ENCODE measurements around the gene HMCN1.
"Not testable (repeated sequence)": the region's sequence is repeated elsewhere in the genome, so short reads cannot be mapped to it uniquely, and the experiment has no call there.

HMCN1 gene

GRCh38 chr1:186125511-186125910, 391.3 kb downstream of the HMCN1 start:
- DNase-seq (ENCODE audit: extremely low read depth in 1 of 2, low read depth in 1 of 2): no peak

DNA sequence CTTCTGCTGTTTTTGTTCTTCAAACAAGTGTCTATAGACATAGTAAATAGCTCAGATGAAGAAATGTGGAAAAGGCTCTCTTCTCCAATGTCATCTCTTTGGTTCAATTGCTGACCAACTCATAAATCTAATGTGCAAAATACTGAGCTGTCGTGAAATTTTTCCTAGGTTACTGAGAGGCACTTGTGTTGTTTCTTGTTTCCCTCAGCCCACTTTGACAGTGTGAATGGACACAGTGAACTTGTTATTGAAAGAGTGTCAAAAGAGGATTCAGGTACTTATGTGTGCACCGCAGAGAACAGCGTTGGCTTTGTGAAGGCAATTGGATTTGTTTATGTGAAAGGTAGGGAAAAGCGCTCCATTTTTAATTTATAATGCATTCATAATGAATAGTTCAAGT, 395.6 kb downstream of the HMCN1 start:
- no peak for DNase-seq (ENCODE audit: extremely low read depth in 1 of 2, low read depth in 1 of 2)

DNA sequence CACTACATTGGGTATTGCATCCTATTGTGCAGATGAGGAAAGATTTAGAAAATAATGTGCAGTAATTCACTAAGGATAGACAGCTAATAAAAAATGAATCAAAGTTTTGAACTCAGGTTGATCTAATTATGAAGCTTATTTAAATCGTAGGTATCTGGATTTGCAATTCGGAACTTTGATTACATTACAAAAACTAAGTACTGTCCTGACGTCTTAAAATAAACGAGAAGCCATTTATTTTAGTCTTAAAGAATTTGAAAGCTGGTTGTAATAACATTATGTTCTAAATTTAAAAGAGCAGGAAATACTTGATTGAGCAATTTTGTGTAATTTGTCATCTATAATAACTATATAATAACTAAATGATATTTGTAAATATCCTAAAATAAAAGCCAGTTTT, 404.9 kb downstream of the HMCN1 start:
- no peak for DNase-seq (ENCODE audit: extremely low read depth in 1 of 2, low read depth in 1 of 2)

DNA sequence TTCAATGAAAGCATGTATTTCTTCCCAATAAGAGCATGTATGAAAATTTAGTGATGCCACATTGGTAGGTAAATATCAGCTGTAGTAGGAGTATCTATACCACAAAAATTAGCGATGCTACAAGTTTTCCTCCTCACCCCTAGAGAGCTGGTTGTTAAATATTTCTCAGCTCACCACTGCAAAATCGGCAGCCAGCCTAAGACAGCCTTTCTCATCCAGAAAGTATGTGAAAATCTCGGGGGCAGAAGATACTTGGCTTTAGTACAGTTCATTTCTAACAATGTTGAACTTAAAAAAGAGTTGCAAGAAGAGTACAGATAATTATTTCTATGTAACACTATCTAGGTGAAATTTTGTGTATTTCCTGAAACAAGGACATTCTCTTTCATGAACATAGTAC, 405.5 kb downstream of the HMCN1 start:
- no peak for DNase-seq (ENCODE audit: extremely low read depth in 1 of 2, low read depth in 1 of 2)

DNA sequence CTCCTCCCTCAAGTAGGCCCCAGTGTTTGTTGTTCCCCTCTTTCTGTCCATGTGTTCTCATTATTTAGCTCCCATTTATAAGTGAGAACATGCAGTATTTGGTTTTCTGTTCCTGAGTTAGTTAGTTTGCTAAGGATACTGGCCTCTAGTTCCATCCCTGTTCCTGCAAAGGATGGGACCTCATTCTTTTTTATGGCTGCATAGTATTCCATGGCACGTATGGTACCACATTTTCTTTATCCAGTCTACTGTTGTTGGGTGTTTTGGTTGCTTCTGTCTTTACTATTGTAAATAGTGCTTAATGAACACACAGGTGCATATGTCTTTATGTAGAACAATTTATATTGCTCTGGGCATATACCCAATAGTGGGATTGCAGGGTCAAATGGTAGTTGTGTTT, 408.0 kb downstream of the HMCN1 start:
- DNase-seq (ENCODE audit: extremely low read depth in 1 of 2, low read depth in 1 of 2): no peak

DNA sequence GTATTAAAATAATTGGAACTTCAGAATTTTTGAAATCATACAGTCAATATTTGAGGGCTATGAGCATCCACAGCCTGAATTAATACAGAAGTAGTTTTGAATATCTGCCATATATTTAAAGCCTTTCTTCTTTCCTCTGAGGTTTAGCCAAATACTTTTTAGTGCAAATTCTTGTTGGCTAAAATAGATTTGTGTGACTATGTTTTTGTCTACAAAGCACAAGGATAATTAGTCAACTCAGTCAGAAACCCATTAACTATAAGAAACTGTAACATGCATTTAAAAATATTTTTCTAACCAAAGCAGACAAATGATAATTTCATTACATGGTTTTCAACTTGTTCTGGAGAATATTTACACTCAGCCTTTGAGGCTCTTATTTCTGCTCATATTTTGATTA, 408.7 kb downstream of the HMCN1 start:
- no peak for DNase-seq (ENCODE audit: extremely low read depth in 1 of 2, low read depth in 1 of 2)

DNA sequence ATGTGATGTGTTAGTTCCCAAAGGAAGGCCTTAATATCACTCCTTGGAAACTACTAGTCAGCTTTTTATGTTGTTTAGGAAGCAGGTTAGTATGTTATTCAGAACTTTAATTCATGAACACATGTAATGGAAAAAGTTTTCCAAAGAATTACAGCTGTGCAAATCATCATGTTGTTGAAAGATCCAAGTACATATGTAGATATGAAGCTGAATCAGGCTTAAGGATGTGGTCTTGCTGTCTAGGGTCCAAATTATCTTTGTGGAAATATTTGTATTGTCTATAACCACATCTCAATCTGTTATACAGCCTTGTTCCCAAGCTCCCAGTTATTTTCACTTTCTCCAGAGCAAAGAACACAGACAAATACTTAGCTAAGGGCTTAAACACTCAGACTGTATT, 409.3 kb downstream of the HMCN1 start:
- DNase-seq (ENCODE audit: extremely low read depth in 1 of 2, low read depth in 1 of 2): no peak

DNA sequence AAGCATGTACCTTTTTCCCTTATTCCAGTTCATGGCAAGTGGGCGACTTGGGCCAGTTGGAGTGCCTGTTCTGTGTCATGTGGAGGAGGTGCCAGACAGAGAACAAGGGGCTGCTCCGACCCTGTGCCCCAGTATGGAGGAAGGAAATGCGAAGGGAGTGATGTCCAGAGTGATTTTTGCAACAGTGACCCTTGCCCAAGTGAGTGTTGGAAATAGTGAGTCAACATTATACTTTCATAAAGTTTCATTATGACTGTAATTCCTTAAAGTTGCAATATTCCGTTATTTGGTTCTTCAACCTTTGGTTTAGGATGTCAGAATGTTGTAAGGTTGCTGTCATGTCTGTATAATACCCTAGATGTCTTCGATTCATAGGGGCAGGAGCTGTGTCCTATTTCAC, 410.3 kb downstream of the HMCN1 start:
- no peak for DNase-seq (ENCODE audit: extremely low read depth in 1 of 2, low read depth in 1 of 2)

- DNase-seq (ENCODE audit: extremely low read depth in 1 of 2, low read depth in 1 of 2): no peak
Observed at GRCh38 chr1:186146974-186147373, 412.8 kb downstream of the HMCN1 start.

DNA sequence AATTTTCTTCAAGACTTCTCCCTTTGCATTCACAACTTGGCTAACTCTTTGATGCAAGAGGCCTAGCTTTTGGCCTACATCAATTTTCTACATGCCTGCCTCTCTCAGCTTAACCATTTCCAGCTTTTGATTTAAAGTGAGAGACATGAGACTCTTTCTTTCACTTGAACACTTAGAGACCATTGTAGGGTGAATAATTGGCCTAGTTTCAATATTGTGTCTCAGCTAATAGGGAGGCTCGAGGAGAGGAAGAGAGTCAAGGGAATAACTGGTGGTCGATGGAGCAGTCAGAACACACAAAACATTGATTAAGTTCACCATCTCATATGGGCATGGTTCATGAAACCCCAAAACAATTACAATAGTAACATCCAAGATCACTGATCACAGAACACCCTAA, 415.4 kb downstream of the HMCN1 start:
- no peak for DNase-seq (ENCODE audit: extremely low read depth in 1 of 2, low read depth in 1 of 2)

DNA sequence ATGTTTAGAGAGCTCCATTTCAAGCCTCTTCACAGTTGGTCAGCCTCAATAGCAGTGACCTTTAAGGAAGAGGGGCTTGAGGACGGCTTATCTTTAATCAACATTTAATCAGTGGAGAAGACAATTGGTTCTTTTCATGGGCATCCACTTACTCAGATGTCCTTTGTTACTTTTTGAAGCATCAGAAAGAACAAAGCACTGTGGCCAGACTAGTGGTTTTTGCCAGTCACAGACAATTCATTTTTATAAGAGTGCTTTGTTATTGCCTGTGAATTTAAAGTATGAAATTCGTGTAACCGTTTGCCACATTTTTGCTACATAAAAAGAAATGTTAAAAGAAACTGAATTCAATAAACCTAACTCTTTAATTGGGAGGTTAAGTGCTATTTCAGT, 418.0 kb downstream of the HMCN1 start:
- DNase-seq (ENCODE audit: extremely low read depth in 1 of 2, low read depth in 1 of 2): no peak

DNA sequence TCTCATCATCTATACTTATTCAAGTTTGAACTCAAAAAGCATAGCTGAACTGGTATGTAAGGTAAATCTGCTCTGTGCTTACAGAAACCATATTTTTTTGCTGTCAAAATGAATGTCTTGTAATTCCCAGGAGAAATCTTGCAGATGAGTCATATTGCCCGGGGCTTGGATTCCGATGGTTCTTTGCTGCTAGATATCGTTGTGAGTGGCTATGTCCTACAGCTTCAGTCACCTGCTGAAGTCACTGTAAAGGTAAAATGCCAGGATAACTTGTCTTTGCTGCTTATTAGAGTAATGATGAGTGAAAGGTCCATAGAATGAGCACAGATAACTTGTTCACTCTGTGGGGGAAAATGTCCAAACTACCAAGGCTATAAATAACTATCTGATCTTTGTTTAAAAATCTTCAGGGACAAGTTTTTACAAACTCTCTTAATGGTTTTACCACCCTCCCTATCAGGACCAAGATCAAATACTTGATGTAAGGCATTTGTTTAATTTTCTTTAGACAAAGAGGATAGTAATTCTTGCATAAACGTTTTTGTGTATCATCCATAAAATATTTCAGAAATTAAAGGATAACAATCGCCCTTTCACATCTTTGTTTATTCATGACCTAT, 418.5 kb downstream of the HMCN1 start:
- no peak for DNase-seq (ENCODE audit: extremely low read depth in 1 of 2, low read depth in 1 of 2)

- DNase-seq (ENCODE audit: extremely low read depth in 1 of 2, low read depth in 1 of 2): no peak
Observed at GRCh38 chr1:186154651-186155050, 420.5 kb downstream of the HMCN1 start.

- no peak for DNase-seq (ENCODE audit: extremely low read depth in 1 of 2, low read depth in 1 of 2)
Observed at GRCh38 chr1:186155594-186155993, 421.4 kb downstream of the HMCN1 start.

- not testable (repeated sequence) for DNase-seq (ENCODE audit: extremely low read depth in 1 of 2, low read depth in 1 of 2)
Observed at GRCh38 chr1:186162895-186163294, 428.7 kb downstream of the HMCN1 start.

- DNase-seq (ENCODE audit: extremely low read depth in 1 of 2, low read depth in 1 of 2): no peak
Observed at GRCh38 chr1:186164773-186165172, 430.6 kb downstream of the HMCN1 start.

- no peak for DNase-seq (ENCODE audit: extremely low read depth in 1 of 2, low read depth in 1 of 2)
Observed at GRCh38 chr1:186165303-186165702, 431.1 kb downstream of the HMCN1 start.

GRCh38 chr1:186167096-186167668, 433.0 kb downstream of the HMCN1 start:
- DNase-seq (ENCODE audit: extremely low read depth in 1 of 2, low read depth in 1 of 2): no peak

DNA sequence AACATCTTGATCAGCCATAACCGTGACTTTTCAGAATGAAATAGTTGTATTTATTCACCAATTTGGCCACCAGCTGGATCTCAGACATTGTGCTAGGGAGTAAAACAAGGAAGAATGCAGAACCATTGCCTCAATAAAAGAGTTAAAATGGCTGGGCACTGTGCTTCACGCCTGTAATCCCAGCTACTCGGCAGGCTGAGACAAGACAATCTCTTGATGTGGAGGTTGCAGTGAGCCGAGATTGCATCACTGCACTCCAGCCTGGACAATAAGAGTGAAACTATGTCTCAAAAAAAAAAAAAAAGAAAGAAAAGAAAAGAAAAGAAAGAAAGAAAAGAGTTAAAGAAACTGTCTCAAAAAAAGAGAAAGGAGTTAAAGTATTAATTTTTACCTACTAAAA, 441.4 kb downstream of the HMCN1 start:
- DNase-seq (ENCODE audit: extremely low read depth in 1 of 2, low read depth in 1 of 2): no peak

DNA sequence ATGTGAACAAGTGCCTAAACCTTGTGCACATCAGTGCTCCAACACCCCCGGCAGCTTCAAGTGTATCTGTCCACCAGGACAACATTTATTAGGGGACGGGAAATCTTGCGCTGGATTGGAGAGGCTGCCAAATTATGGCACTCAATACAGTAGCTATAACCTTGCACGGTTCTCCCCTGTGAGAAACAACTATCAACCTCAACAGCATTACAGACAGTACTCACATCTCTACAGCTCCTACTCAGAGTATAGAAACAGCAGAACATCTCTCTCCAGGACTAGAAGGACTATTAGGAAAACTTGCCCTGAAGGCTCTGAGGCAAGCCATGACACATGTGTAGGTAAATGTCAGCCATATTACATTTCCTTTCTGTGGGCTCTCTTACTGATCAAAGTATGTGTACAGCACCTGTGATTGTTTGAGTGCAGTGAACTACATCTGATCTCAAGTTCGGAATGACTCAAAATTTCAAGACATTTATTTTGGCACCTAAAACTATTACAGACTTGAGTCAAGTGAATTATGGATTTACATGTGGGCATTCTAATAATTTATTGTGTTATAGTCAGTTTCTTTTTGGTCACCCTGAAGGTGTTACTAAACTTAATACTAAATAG, 444.3 kb downstream of the HMCN1 start:
- DNase-seq (ENCODE audit: extremely low read depth in 1 of 2, low read depth in 1 of 2): no peak

- DNase-seq (ENCODE audit: extremely low read depth in 1 of 2, low read depth in 1 of 2): no peak
Observed at GRCh38 chr1:186179231-186179630, 445.0 kb downstream of the HMCN1 start.

- no peak for DNase-seq (ENCODE audit: extremely low read depth in 1 of 2, low read depth in 1 of 2)
Observed at GRCh38 chr1:186183219-186183618, 449.0 kb downstream of the HMCN1 start.
